SIG-M5 treated with dmso at 0.1 percent for 504 hours (cell line): ENCODE data around the gene PNPLA6.

Experiments used
- DNase-seq: peaks from one replicate; lab custom pipeline; 2025; ENCODE audit not compliant: unreplicated experiment; lab: John Stamatoyannopoulos, UW

The PNPLA6 gene

GRCh38 chr19:7515110-7515644 lies 20.3 kb upstream of the PNPLA6 start:
- no peak for DNase-seq

- DNase-seq: peak; percentile 28
These were observed 19.8 kb upstream of the PNPLA6 start, which contains the start of gene ZNF358 for GRCh38 chr19:7515645-7516151. Gene ZNF358 (plus strand): TSS chr19:7516103. CDS start chr19:7519243, 3,140 bp downstream.

DNA sequence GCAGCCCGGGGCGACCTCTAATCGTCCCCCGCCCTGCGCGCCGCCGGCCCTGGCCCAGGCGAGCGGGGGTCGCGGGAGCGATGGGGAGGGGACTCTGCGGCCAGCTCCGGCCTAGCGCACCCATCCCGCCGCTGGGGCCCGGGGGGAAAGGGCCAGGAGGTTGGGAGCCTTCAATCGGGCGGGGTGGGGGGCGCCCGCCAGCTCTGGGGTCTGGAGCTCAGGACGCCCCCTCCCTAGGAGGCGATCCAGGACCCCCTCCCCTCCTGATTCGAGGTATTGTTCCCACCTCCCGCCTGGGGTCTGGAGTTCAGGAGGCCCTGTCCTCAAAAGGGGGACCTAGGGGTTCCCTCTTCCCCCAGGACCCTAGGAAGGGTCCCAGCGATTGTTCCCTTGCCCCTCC lies 19.2 kb upstream of the PNPLA6 start:
- no peak for DNase-seq

GRCh38 chr19:7516878-7517277 lies 18.6 kb upstream of the PNPLA6 start:
- DNase-seq: no peak

DNA sequence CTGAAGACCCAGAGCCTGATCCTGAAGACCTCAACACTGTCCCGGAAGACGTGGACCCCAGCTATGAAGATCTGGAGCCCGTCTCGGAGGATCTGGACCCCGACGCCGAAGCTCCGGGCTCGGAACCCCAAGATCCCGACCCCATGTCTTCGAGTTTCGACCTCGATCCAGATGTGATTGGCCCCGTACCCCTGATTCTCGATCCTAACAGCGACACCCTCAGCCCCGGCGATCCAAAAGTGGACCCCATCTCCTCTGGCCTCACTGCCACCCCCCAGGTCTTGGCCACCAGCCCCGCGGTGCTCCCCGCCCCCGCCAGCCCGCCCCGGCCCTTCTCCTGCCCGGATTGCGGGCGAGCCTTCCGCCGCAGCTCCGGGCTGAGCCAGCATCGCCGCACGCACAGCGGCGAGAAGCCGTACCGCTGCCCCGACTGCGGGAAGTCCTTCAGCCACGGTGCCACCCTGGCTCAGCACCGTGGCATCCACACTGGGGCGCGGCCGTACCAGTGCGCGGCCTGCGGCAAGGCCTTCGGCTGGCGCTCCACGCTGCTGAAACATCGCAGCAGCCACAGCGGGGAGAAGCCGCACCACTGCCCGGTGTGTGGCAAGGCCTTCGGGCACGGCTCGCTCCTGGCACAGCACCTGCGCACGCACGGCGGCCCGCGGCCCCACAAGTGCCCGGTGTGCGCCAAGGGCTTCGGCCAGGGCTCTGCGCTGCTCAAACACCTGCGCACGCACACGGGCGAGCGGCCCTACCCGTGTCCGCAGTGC lies 16.0 kb upstream of the PNPLA6 start:
- no peak for DNase-seq

DNA sequence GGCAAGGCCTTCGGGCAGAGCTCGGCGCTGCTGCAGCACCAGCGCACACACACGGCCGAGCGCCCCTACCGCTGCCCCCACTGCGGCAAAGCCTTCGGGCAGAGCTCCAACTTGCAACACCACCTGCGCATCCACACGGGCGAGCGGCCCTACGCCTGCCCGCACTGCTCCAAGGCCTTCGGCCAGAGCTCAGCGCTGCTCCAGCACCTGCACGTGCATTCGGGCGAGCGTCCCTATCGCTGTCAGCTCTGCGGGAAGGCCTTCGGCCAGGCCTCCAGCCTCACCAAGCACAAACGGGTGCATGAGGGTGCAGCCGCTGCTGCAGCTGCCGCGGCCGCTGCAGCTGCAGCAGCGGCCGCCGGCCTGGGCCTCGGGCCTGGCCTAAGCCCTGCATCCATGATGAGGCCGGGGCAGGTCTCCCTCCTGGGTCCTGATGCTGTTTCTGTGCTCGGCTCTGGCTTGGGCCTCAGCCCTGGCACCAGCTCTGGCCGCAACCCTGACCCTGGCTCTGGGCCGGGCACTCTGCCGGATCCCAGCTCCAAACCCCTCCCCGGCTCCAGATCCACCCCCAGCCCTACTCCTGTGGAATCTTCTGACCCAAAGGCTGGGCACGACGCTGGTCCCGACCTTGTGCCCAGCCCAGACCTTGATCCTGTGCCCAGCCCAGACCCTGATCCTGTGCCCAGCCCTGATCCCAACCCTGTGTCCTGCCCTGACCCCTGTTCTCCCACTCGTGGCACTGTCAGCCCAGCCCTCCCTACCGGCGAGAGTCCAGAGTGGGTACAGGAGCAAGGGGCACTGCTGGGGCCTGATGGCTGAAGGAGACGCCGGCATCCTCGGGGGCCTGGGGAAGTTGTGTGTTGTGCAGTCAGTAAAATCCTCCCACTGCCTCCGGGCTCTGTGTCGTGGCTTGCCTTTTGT lies 15.1 kb upstream of the PNPLA6 start:
- no peak for DNase-seq

DNA sequence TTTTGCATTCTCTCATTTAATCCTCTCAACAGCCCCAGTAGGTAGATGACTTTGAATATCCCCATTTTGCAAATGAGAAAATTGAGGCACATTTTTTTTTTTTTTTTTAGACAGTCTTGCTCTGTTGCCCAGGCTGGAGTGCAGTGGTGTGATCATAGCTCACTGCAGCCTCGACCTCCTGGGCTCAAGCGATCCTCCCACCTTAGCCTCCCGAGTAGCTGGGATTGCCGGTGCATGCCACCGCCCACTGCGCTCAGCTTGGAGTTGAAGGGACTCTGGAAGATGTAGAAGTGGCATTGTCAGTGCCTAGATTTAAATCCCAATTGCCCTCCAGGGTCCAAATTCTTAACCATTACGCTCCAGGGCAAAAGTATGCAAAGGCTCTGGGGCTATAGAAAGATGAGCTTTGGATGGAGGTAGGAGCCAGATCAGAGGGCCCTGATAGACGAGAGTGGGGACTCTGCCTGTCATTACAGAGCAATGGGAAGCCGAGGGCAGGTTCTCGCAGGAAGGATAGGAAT lies 13.9 kb upstream of the PNPLA6 start:
- no peak for DNase-seq

GRCh38 chr19:7522072-7522922 lies 13.2 kb upstream of the PNPLA6 start, which contains the start of gene MCOLN1:
Gene MCOLN1 (plus strand): TSS chr19:7522624. CDS start chr19:7522751, 127 bp downstream.
- DNase-seq: peak; percentile 93

- no peak for DNase-seq
These were observed 12.4 kb upstream of the PNPLA6 start for GRCh38 chr19:7522923-7523667.

GRCh38 chr19:7524523-7524922 lies 11.0 kb upstream of the PNPLA6 start:
- DNase-seq: no peak

DNA sequence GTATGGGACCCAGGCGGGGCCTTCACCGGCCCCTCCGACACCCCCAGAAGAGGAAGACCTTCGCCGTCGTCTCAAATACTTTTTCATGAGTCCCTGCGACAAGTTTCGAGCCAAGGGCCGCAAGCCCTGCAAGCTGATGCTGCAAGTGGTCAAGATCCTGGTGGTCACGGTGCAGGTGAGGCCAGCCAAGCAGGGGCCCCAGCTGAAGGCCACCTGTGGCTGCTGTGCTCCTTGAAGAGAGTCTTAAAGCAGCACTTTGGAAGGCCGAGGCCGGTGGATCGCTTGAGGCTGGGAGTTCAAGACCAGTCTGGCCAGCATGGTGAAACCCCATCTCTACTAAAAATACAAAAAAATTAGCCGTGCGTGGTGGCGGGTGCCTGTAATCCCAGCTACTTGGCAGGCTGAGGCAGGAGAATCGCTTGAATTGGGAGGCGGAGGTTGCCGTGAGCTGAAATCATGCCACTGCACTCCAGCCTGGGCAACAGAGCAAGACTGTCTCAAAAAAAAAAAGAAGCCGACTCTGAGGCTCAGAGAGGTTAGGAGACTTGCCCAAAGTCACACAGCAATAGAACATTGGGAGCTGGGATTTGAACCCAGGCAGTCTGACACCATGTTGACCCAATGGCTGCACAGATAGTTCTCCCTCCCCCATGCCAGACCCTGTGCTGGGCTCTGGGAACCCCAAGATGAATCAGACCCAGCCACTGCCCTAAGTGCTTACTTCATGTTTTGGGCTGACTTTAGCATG lies 10.4 kb upstream of the PNPLA6 start:
- no peak for DNase-seq

GRCh38 chr19:7526059-7526929 lies 9.2 kb upstream of the PNPLA6 start:
- DNase-seq: no peak

DNA sequence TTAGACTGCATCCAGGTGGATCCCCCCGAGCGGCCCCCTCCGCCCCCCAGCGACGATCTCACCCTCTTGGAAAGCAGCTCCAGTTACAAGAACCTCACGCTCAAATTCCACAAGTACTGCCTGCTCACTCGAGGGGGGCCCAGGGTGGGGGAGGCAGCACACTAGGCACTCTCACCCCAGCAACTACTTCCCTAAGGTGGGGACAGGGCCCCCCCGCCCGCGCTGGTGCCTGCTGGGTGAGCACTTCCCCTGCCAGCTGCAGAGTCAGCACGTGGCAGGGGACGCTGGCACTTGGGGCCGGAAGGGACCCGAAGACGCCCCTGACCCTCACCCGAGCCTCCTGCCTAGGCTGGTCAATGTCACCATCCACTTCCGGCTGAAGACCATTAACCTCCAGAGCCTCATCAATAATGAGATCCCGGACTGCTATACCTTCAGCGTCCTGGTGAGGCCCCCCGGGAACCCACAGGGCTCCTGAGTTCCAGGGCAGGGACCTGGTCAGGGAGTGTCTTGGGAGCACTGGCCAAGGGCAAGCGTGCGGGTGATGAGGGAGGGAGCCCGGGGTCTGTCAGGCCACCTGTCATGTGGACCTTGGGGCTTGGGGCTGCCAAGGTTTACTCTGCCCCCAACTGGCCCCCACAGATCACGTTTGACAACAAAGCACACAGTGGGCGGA lies 7.9 kb upstream of the PNPLA6 start:
- DNase-seq: no peak

- no peak for DNase-seq
These were observed 7.4 kb upstream of the PNPLA6 start for GRCh38 chr19:7528192-7528519.

- DNase-seq: no peak
These were observed 6.8 kb upstream of the PNPLA6 start for GRCh38 chr19:7528522-7529245.

DNA sequence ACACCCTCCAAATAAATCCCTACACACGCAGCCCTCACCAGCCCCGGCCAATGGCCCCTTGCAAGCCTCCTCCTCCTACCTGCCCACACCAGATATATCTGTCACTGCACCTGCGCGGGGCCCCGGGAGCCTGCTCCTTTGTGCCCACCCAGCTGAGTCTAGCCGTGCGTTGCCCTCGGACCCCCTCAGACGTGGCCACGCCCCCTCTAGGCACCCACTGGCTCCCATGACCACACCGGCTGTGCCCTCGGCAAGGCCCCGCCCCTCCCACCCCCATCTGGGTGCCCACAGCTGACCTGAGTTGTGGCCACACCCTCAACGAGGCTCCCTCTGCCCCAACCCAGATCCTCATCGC lies 6.3 kb upstream of the PNPLA6 start:
- no peak for DNase-seq
